PC-3 (cell line): Measurements from ENCODE around the gene ALPK3.

ENCODE experiments used
- CTCF ChIP-seq: fragments of 300-600 bp; sonication (generic); conservative IDR thresholded peaks from 2 replicates; pipeline ENCODE4 v1.5.1; 2017; ENCODE audit warnings: antibody characterized with exemption, low read depth, mild to moderate bottlenecking, low read length
- EZH2 ChIP-seq: fragments of 300-600 bp; sonication (generic); IDR thresholded peaks from one replicate; pipeline ENCODE4 v1.6.1; 2017; ENCODE audit warnings: antibody characterized with exemption, mild to moderate bottlenecking, low read length; ENCODE audit not compliant: unreplicated experiment

GRCh38 chr15:84922530-84922929 lies 105.4 kb downstream of the ALPK3 start:
- TF ChIP-seq CTCF (no peak), EZH2 (no peak)
